ENCODE data around the gene DSCAM. TPM values are rescaled to one million over a fixed set of nuclear protein-coding genes. Genes with fewer than 3 reads are reported as not detected.

Gene DSCAM
- total and polyA plus RNA-seq, 10 of the 15 experiments (the other 5 are each of a cell fraction or from before 2014, with no cell fraction given), result not detected

DNA sequence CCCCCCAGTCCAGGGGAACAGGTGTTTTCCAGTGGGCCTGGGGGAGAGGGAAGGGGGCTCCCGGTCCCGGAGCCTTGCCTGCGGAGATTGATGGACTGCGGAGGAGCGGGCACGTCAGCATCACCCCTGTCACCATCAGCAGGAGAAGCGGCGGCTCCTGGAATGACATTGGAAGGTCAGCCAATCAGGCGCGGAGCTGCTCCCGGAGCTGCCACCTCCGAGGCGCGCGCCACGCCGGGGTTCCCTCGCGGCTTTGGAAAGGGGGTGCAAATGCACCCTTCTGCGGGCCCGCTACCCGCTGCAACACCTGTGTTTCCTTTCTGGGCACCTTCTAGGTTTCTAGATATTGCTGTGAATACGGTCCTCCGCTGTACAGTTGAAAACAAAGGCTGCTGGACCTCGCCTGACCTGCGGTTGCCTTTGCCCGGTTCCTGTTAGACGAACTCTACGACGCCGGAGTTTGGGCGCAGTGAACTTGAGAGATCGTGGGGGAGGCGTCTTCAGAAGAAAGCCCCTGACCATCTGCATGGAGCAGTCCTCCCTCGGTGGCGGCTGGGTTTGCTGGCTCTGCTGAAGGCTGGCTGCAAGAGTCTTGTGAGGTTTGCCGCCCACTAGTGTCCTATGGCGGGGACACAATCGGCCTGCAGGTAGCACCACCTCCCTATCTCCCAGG, 5.3 kb downstream of the DSCAM start:
- Histone ChIP-seq H3K4me3 (no peak overlapping the region), H2AFZ (ENCODE audit: control insufficient read depth, low read depth, low read length) (no peak overlapping the region), H3K4me2 (ENCODE audit: control insufficient read depth, insufficient read depth) (no peak overlapping the region), H3K4me1 (ENCODE audit: control insufficient read depth, insufficient read depth, low read length) (no peaks in the 10 kb centered on the region), H3K9me3 (replicated peaks; ENCODE audit: control insufficient read depth, insufficient read depth, low read length) (no peaks in the 10 kb centered on the region; the same call in 2 of the 3 replicates), H4K20me1 (ENCODE audit: control insufficient read depth, insufficient read depth) (no peaks in the 10 kb centered on the region), H3K27me3 (replicated peaks in 1 of 2; ENCODE audit: control insufficient read depth in 2 of 2, insufficient read depth in 2 of 2, low read length in 1 of 2) (no peaks in the 10 kb centered on the region), H3K79me2 (ENCODE audit: control insufficient read depth, insufficient read depth, low read length) (no peaks in the 10 kb centered on the region), H3K9ac (ENCODE audit: control insufficient read depth, insufficient read depth, low read length) (no peak overlapping the region), H3K27ac (ENCODE audit: control insufficient read depth, insufficient read depth) (no peak overlapping the region), H3K36me3 (ENCODE audit: control insufficient read depth in 2 of 2, insufficient read depth in 2 of 2, low read length in 1 of 2) (no peaks in the 10 kb centered on the region)
- 37% methylated on average over 39 of the region's 39 CpGs for WGBS (ENCODE audit: insufficient coverage, insufficient replicate concordance, low lambda C conversion rate, missing lambda C conversion rate)
- RAD21 ChIA-PET (ENCODE audit: unreplicated experiment), result no interaction called here
- no TSS peak for BruUV-seq (replicated peaks)
- CTCF ChIA-PET, result no interaction called here
- TF ChIP-seq EGR1 (IDR thresholded peaks at IDR 0.05; ENCODE audit: borderline replicate concordance in 1 of 2, low read depth in 2 of 2, low read length in 2 of 2) (no peak), RCOR1 (conservative IDR thresholded peaks at IDR 0.05; ENCODE audit: low read depth, low read length) (no peak), SMARCA5 (IDR thresholded peaks at IDR 0.05) (no peak), POLR2AphosphoS2 (IDR thresholded peaks at IDR 0.05; ENCODE audit: low read depth, low read length) (no peak), NFXL1 (IDR thresholded peaks at IDR 0.05; ENCODE audit: borderline replicate concordance) (no peak), RFX5 (IDR thresholded peaks at IDR 0.05; ENCODE audit: low read depth, low read length) (no peak)
- no peak for ATAC-seq
- intact Hi-C loops (cut with micrococcal nuclease; ENCODE audit: unreplicated experiment), result no loop called here
- POLR2A ChIA-PET, result no interaction called here
- in situ Hi-C loops (cut with MboI), result no loop called here
- DNase-seq (ENCODE audit: low read depth, low spot score), result no peak
- SMC1A ChIA-PET (ENCODE audit: uncharacterized antibody, unreplicated experiment), result no interaction called here
- no peak for FAIRE-seq

DNA sequence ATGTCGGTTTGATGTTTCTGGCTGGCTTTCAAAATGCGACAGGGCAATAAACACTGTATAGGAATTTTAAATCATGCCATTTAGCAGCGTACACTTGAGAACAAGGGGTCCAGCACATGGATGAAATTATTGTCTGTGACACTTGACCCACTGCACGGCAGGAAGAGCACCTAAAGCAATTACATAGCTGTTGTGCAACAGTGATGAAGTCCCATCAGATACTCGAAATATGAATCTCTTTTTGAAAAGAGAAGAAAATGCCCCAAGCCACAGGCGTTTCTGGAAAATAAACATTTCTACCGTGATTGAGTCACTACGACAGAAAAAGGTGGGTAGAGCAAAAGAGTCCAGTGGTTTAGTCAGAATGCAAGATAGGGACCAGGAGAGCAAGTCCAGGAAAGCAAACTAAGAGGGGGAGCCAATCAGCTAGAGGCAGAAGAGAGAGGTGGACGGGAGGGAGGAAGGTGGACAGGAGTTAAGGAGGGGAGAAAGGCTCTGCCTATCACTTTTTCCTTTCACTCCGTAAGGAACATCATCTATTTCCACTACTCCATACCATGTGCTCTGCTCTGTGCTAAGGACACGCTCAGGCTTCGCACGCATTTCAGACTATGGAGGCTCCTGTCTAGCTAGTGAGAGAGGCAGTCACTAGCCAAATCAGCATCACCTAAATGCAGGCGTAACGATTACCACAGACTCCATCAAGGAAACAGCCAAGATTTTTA, 6.4 kb downstream of the DSCAM start:
- Histone ChIP-seq H3K9ac (ENCODE audit: control insufficient read depth, insufficient read depth, low read length) (no peak overlapping the region), H3K27ac (ENCODE audit: control insufficient read depth, insufficient read depth) (no peak overlapping the region), H3K79me2 (ENCODE audit: control insufficient read depth, insufficient read depth, low read length) (no peaks in the 10 kb centered on the region), H3K27me3 (replicated peaks in 1 of 2; ENCODE audit: control insufficient read depth in 2 of 2, insufficient read depth in 2 of 2, low read length in 1 of 2) (no peaks in the 10 kb centered on the region), H3K36me3 (ENCODE audit: control insufficient read depth in 2 of 2, insufficient read depth in 2 of 2, low read length in 1 of 2) (no peaks in the 10 kb centered on the region), H3K4me1 (ENCODE audit: control insufficient read depth, insufficient read depth, low read length) (no peaks in the 10 kb centered on the region), H3K4me3 (no peak overlapping the region), H2AFZ (ENCODE audit: control insufficient read depth, low read depth, low read length) (no peak overlapping the region), H3K4me2 (ENCODE audit: control insufficient read depth, insufficient read depth) (no peak overlapping the region), H4K20me1 (ENCODE audit: control insufficient read depth, insufficient read depth) (no peaks in the 10 kb centered on the region), H3K9me3 (replicated peaks; ENCODE audit: control insufficient read depth, insufficient read depth, low read length) (no peaks in the 10 kb centered on the region; the same call in 2 of the 3 replicates)
- ATAC-seq (no peak), FAIRE-seq (no peak), DNase-seq (ENCODE audit: low read depth, low spot score) (no peak)
- SMC1A ChIA-PET (ENCODE audit: uncharacterized antibody, unreplicated experiment), result no interaction called here
- intact Hi-C loops (cut with micrococcal nuclease; ENCODE audit: unreplicated experiment) (no loop called here), in situ Hi-C loops (cut with MboI) (no loop called here)
- RAD21 ChIA-PET (ENCODE audit: unreplicated experiment), result no interaction called here
- BruUV-seq (replicated peaks), result no TSS peak
- POLR2A ChIA-PET, result no interaction called here
- CTCF ChIA-PET, result no interaction called here
- WGBS (ENCODE audit: insufficient coverage, insufficient replicate concordance, low lambda C conversion rate, missing lambda C conversion rate), result 44% methylated on average over 15 of the region's 15 CpGs
- TF ChIP-seq, protein P1, sequence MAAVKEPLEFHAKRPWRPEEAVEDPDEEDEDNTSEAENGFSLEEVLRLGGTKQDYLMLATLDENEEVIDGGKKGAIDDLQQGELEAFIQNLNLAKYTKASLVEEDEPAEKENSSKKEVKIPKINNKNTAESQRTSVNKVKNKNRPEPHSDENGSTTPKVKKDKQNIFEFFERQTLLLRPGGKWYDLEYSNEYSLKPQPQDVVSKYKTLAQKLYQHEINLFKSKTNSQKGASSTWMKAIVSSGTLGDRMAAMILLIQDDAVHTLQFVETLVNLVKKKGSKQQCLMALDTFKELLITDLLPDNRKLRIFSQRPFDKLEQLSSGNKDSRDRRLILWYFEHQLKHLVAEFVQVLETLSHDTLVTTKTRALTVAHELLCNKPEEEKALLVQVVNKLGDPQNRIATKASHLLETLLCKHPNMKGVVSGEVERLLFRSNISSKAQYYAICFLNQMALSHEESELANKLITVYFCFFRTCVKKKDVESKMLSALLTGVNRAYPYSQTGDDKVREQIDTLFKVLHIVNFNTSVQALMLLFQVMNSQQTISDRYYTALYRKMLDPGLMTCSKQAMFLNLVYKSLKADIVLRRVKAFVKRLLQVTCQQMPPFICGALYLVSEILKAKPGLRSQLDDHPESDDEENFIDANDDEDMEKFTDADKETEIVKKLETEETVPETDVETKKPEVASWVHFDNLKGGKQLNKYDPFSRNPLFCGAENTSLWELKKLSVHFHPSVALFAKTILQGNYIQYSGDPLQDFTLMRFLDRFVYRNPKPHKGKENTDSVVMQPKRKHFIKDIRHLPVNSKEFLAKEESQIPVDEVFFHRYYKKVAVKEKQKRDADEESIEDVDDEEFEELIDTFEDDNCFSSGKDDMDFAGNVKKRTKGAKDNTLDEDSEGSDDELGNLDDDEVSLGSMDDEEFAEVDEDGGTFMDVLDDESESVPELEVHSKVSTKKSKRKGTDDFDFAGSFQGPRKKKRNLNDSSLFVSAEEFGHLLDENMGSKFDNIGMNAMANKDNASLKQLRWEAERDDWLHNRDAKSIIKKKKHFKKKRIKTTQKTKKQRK (IDR thresholded peaks at IDR 0.05; ENCODE audit: low read depth, low read length), result no peak
- TF ChIP-seq, protein P2, sequence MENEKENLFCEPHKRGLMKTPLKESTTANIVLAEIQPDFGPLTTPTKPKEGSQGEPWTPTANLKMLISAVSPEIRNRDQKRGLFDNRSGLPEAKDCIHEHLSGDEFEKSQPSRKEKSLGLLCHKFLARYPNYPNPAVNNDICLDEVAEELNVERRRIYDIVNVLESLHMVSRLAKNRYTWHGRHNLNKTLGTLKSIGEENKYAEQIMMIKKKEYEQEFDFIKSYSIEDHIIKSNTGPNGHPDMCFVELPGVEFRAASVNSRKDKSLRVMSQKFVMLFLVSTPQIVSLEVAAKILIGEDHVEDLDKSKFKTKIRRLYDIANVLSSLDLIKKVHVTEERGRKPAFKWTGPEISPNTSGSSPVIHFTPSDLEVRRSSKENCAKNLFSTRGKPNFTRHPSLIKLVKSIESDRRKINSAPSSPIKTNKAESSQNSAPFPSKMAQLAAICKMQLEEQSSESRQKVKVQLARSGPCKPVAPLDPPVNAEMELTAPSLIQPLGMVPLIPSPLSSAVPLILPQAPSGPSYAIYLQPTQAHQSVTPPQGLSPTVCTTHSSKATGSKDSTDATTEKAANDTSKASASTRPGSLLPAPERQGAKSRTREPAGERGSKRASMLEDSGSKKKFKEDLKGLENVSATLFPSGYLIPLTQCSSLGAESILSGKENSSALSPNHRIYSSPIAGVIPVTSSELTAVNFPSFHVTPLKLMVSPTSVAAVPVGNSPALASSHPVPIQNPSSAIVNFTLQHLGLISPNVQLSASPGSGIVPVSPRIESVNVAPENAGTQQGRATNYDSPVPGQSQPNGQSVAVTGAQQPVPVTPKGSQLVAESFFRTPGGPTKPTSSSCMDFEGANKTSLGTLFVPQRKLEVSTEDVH (IDR thresholded peaks at IDR 0.05; ENCODE audit: low read depth, partially characterized antibody), result no peak
- TF ChIP-seq GABPA (IDR thresholded peaks at IDR 0.05; ENCODE audit: low read depth), result no peak
- no peak for TF ChIP-seq CREB1 (IDR thresholded peaks at IDR 0.05; ENCODE audit: low read depth)
- no peak for TF ChIP-seq CHD1 (IDR thresholded peaks at IDR 0.05; ENCODE audit: low read depth, low read length)

All from GM12878 (cell line).